RWPE2 (cell line): Measurements from ENCODE around the gene LTN1.

Experiments
- ATAC-seq: fragments of 200-7000 bp; cut with Tn5 transposase; 3 replicates; pipeline ENCODE4 v1.9.1; 2021; ENCODE audit warnings: low read depth
- DNase-seq: peaks from one replicate; pipeline ENCODE4 v3.0.0-alpha.2; 2020; ENCODE audit warnings: low spot score
- H3K27ac ChIP-seq: fragments of 450-650 bp; 2 replicates; pipeline ENCODE4 v1.5.1; 2017; ENCODE audit warnings: mild to moderate bottlenecking; ENCODE audit not compliant: poor library complexity, severe bottlenecking
- H3K27me3 ChIP-seq: fragments of 250-450 bp; sonication (Bioruptor Pico); 2 replicates; pipeline ENCODE4 v1.5.1; 2021; ENCODE audit warnings: mild to moderate bottlenecking, moderate library complexity; ENCODE audit not compliant: insufficient read depth, poor library complexity, severe bottlenecking
- H3K36me3 ChIP-seq: fragments of 250-450 bp; sonication (Bioruptor Pico); 2 replicates; pipeline ENCODE4 v1.5.1; 2020; ENCODE audit warnings: low read depth, mild to moderate bottlenecking, moderate library complexity
- H3K4me1 ChIP-seq: fragments of 250-450 bp; sonication (Bioruptor Pico); 2 replicates; pipeline ENCODE4 v1.5.1; 2021; ENCODE audit warnings: mild to moderate bottlenecking, moderate library complexity; ENCODE audit not compliant: insufficient read depth, poor library complexity, severe bottlenecking
- H3K4me3 ChIP-seq: fragments of 250-450 bp; sonication (Bioruptor Pico); 2 replicates; pipeline ENCODE4 v1.5.1; 2021; ENCODE audit warnings: mild to moderate bottlenecking, moderate library complexity; ENCODE audit not compliant: severe bottlenecking
- H3K9me3 ChIP-seq: fragments of 250-450 bp; sonication (Bioruptor Pico); 2 replicates; pipeline ENCODE4 v1.5.1; 2021; ENCODE audit warnings: mild to moderate bottlenecking, moderate library complexity; ENCODE audit not compliant: severe bottlenecking
- CTCF ChIP-seq: fragments of 450-650 bp; IDR thresholded peaks from one replicate; pipeline ENCODE4 v1.5.1; 2017; ENCODE audit warnings: mild to moderate bottlenecking, moderate library complexity; ENCODE audit not compliant: poor library complexity, severe bottlenecking

Gene LTN1

GRCh38 chr21:28908351-28908750, 84.3 kb downstream of the LTN1 start:
- no peaks in the 10 kb centered on the region for H3K4me1 ChIP-seq
- DNase-seq (no peak), ATAC-seq (no peak)
- no peak overlapping the region for H3K4me3 ChIP-seq
- TF ChIP-seq CTCF, result no peak
- no peaks in the 10 kb centered on the region for H3K27me3 ChIP-seq
- no peak overlapping the region for H3K27ac ChIP-seq
- no peaks in the 10 kb centered on the region for H3K9me3 ChIP-seq
- H3K36me3 ChIP-seq, result no peaks in the 10 kb centered on the region

- no peak for ATAC-seq
- Histone ChIP-seq H3K27ac (no peak overlapping the region), H3K36me3 (no peaks in the 10 kb centered on the region), H3K4me1 (no peaks in the 10 kb centered on the region), H3K9me3 (no peaks in the 10 kb centered on the region), H3K4me3 (no peak overlapping the region), H3K27me3 (no peaks in the 10 kb centered on the region)
- no peak for DNase-seq
- TF ChIP-seq CTCF, result no peak
Observed at GRCh38 chr21:28906841-28907240, 85.8 kb downstream of the LTN1 start.

GRCh38 chr21:28906236-28906635, 86.4 kb downstream of the LTN1 start:
- H3K27ac ChIP-seq, result no peak overlapping the region
- no peaks in the 10 kb centered on the region for H3K27me3 ChIP-seq
- no peak for TF ChIP-seq CTCF
- ATAC-seq (no peak), DNase-seq (no peak)
- no peaks in the 10 kb centered on the region for H3K36me3 ChIP-seq
- no peaks in the 10 kb centered on the region for H3K4me1 ChIP-seq
- no peaks in the 10 kb centered on the region for H3K9me3 ChIP-seq
- H3K4me3 ChIP-seq, result no peak overlapping the region

- Histone ChIP-seq H3K27ac (no peak overlapping the region), H3K4me3 (no peak overlapping the region), H3K27me3 (no peaks in the 10 kb centered on the region), H3K36me3 (no peaks in the 10 kb centered on the region), H3K9me3 (no peaks in the 10 kb centered on the region), H3K4me1 (no peaks in the 10 kb centered on the region)
- TF ChIP-seq CTCF, result no peak
- ATAC-seq (no peak), DNase-seq (no peak)
Observed at GRCh38 chr21:28904961-28905435, 87.7 kb downstream of the LTN1 start.

- no peaks in the 10 kb centered on the region for H3K36me3 ChIP-seq
- H3K27me3 ChIP-seq, result no peaks in the 10 kb centered on the region
- H3K27ac ChIP-seq, result no peak overlapping the region
- no peak for ATAC-seq
- TF ChIP-seq CTCF, result no peak
- H3K4me1 ChIP-seq, result no peaks in the 10 kb centered on the region
- no peak overlapping the region for H3K4me3 ChIP-seq
- DNase-seq, result no peak
- H3K9me3 ChIP-seq, result no peaks in the 10 kb centered on the region
Observed at GRCh38 chr21:28903448-28903847, 89.2 kb downstream of the LTN1 start.
